Medulla oblongata (tissue), 1 donor: ENCODE data around the gene ARAP1.
A peak's percentile ranks its signal among the peaks of the same experiment; 100 is the strongest.

Experiments used
- DNase-seq: peaks from one replicate; pipeline ENCODE4 v3.0.0-alpha.2; 2015; ENCODE audit errors: extremely low spot score

ARAP1 gene

DNA sequence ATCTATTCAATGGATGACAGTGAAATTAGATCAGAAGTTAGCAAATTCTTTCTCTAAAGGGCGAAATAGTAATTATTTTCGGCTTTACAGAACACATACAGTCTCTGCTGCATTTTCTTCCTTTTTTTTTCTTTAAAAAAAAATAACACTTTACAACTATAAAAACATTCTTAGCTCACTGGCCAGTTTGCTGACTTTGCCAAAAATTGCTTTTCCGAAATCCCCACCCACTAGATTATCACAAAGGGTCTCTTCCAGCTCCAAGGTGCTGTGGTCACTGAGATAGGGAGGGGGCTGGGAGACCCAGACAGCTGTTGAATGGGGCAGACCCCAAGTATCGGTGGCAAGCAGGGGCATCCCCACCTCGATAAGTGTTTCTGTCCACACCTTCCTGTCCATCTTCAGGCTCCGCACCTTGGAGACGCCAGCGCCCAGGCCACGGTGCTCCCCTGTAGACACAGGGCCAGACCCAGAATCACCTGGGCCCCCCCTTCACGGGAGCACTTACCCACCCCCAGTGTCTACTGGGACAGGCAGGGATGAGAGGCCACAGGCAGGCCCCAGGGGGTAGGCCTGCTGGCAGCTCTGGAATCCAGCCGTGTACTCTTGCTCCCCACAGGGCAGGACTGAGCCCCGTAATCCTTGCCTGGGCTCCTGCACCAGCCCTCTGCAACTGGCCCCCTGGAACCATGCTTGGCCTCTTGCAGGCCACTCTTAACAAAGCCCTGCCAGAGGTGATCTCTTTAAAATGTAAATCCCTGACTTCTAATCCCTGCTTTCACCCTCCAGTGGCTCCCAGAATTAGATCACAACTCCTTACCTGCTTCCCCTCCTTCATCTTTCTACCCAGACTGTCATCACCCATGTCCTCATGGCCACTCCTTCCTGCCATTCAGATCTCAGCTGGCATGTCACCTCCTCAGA lies 46.5 kb downstream of the ARAP1 start:
- no peak for DNase-seq

DNA sequence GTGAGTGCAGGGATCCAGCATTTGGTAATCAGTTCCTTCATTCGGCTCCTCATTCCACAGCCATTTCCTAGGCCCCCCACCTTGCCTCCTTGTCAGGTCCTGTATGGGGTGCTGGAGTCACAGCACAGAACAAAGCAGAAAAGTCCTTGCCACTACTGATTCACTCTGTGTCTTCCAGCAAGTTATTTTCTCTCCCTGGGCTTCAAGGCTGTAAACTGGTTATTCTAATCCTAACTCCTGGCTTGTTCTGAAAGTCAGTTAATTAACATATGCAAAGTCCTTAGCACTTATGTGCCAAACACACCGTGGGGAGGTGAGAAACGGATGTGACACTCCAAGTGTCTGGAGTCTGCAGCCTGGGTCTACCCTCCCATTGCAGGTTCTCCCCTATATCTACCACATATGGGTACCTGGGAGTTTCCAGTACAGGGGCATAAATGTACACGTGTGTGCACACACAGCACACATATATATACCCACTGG lies 47.4 kb downstream of the ARAP1 start:
- DNase-seq = no peak

- DNase-seq = no peak
Measured at GRCh38 chr11:72704028-72704782, 48.0 kb downstream of the ARAP1 start.

GRCh38 chr11:72703267-72704008 lies 48.8 kb downstream of the ARAP1 start:
- DNase-seq = peak; percentile 48

- no peak for DNase-seq
Measured at GRCh38 chr11:72702577-72703241, 49.5 kb downstream of the ARAP1 start.

DNA sequence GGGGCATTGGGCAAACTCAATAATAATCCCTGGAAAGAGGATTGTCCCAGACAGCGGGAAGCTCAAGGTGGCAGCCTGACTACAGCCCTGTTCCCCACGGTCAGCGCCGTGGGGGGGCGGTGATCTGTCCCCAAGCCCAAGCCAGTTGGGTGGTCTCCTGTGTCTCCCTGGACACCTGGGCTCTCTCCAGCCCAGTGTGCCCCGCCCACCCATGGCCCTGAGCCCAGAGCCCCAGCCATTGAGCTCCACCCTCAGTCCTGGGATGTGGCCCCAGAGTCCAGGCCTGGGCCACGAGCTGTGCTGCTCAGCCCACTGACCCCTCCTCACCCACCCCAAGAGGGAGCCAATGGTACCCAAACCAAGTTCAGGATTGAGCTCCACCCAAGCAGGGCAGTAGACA lies 50.1 kb downstream of the ARAP1 start:
- no peak for DNase-seq

- no peak for DNase-seq
Measured at GRCh38 chr11:72701466-72701865, 50.7 kb downstream of the ARAP1 start.

GRCh38 chr11:72700146-72700545 lies 52.1 kb downstream of the ARAP1 start:
- no peak for DNase-seq

DNA sequence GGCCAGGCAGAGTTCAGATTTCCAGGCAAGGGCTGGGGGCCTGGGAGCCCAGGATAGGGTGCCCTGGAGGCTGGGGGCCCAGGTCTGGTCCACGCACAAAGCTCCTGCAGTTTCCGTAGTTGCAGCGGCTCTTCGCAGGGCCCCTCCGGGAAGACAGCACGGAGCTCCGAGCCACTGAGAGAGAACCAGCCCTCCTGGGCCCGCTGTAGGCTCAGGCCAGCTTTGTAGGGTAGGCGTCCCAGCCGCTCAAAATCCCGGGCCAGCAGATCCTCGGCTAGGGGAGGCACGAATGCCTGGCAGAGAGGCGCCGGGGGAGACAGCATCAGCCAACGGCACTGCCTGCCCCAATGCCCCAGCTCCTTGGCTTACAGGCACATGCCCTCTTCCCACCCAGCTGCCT lies 54.4 kb downstream of the ARAP1 start:
- no peak for DNase-seq

GRCh38 chr11:72696866-72697700 lies 55.1 kb downstream of the ARAP1 start:
- DNase-seq = no peak

- no peak for DNase-seq
Measured at GRCh38 chr11:72695354-72695753, 56.9 kb downstream of the ARAP1 start.

DNA sequence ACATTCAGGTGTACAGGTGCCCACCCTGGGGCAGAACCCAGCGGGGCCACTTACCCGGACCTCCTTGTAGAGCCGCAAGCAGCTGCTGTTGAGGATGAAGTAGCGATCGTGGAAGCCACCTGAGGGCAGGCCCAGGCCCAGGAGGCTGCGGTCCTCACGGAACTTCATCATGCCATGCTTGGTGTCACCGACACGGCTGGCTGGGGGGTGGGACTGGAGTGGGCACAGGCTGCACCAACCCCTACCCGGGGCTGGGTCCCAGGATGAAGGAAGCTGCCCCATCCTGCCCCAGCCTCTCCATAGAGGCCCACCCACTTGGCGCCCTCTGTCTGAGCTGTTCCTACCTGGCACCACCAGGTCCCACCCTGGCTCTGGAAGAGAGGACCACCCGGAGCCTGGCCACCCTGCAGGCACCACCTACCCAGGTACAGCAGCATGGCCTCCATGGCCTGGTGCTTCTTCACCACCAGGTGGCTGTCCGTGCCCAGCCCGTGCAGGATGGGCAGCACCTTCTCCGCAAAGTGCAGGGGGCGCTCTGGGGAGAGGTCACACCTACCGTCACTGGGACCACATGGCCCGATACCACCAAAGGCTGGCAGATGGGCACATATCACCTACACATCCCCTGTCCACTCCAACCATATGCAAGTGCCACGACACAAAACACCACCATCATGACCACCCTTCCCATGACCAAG lies 58.8 kb downstream of the ARAP1 start:
- no peak for DNase-seq

DNA sequence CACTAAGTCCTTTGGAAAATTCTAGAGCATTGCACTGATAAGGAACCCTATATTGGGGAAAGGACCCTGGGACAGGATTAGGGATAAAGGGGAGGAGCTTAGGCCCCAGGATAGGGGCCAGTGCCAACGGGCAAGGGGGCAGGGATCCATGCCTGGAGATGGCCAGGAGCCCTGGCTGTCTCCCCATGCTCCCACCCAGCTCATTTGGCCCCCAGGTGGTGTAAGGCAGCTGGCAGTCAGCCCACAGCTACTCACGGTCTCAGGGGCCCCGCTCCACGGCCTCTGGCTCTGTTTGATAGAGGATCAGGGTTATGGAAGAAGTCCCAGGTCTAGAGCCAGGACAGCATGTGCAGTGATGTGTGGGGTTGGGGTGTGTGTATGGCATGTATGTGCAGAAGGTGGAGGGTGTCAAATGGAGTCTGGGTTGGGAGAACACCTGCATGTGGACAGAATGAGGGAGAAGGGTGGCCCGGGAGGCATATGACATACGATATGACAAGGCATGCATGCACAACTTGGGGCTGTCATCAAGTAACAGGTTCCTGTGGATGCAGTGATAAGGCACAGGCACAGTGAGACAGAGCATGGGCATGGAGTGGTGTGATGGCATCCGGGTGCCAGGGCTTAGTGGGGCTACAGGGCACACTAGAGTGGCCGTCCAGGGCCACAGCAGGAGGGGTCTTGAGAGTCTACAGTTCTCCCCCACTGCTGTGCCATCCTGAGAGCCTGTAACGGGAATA lies 59.5 kb downstream of the ARAP1 start:
- DNase-seq = no peak

DNA sequence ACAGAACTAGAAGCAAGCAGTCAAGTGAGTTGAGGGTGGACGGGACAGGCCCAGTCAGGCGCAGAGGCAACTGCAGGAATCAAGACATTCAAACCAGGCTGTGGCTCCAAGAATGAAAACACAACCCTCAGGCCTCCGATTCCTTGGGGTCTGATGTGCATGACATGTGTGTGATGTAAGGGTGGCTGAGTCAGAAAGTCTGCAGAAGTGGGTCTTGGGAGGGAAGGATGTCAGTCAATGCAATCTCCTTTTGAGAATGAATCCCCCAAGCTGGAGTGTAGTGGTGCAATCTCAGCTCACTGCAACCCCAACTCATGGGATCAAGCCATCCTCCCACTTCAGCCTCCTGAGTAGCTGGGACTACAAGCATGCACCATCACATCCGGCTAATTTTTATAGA lies 62.0 kb downstream of the ARAP1 start:
- DNase-seq = no peak

DNA sequence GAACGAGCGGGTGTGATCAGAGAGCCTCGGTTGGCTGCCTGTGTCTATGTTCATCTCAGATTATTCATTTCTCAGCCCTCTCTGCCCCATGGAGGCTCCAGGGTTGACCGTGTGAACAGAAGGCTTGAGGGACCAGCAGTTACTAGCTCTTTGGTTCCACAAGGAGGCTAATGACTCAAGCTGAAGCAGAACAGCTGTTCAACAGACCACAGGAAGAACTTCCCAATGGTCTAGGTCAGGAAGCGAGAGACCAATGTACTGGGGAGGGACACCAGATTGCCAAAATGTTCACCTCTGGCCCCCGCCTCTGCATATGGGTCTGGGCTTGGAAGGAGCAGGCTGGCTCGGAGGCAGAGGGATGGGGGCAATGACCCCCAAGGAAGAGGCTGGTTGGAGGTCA lies 63.3 kb downstream of the ARAP1 start:
- no peak for DNase-seq

- no peak for DNase-seq
Measured at GRCh38 chr11:72688486-72688885, 63.7 kb downstream of the ARAP1 start.

DNA sequence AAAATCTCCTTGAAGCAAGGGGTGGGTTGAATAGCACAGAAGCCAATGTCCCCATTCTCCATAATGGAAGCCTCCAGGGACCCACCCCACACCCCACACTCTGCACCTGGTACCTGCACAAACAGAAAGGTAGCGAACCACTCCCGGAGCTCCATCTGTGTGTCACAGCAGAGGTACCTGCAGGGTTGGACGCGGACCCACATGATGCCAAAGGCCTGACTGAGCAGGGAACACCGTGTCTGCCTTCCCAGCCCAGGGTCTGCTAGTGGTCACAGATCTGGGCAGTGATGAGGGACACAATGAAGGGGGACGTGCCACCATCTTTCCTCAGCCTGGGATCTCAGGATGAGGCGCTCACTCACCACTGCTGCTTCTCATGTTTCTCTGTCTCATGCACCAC lies 64.9 kb downstream of the ARAP1 start:
- no peak for DNase-seq

GRCh38 chr11:72686639-72687220 lies 65.5 kb downstream of the ARAP1 start:
- DNase-seq = no peak
